Caco-2 (cell line): ENCODE results near the gene UNC45A. TPM values are rescaled to one million over a fixed set of nuclear protein-coding genes. Genes with fewer than 3 reads are reported as not detected.

Source experiments
- BruUV-seq: library from RNA; stranded (reverse); fragments of 400-500 nt; replicated peaks from 2 replicates; lab custom pipeline; 2021; lab: Mats Ljungman, UMichigan
- CTCF ChIA-PET: fragments of 300-600 bp; sonication (Branson Sonifier 250); formaldehyde crosslinking; loops from one replicate; lab custom pipeline; 2022; ENCODE audit warnings: antibody characterized with exemption; lab: Charles Lee
- POLR2A ChIA-PET: fragments of 300-600 bp; sonication (Branson Sonifier 250); formaldehyde crosslinking; loops from one replicate; lab custom pipeline; 2022; ENCODE audit warnings: antibody characterized with exemption; lab: Charles Lee
- DNase-seq, 2 experiments: peaks; one replicate each; pipeline versions ENCODE4 v3.0.0 to v3.0.0-alpha.2; 2020 to 2022
- H3K27me3 ChIP-seq: replicated peaks from 2 replicates; pipeline ENCODE4 v1.6.0; 2011; ENCODE audit warnings: low read length; ENCODE audit not compliant: control insufficient read depth, insufficient read depth
- H3K36me3 ChIP-seq: 2 replicates; pipeline ENCODE4 v1.5.1; 2011; ENCODE audit warnings: low read length; ENCODE audit not compliant: control insufficient read depth, insufficient read depth
- H3K4me1 ChIP-seq: fragments of 250-450 bp; sonication (Bioruptor Pico); 2 replicates; pipeline ENCODE4 v1.5.1; 2020; ENCODE audit warnings: mild to moderate bottlenecking
- H3K4me3 ChIP-seq: 2 replicates; pipeline ENCODE4 v1.5.1; 2011; ENCODE audit warnings: low read depth, mild to moderate bottlenecking, control low read depth, low read length
- H3K9me3 ChIP-seq: fragments of 250-450 bp; sonication (Bioruptor Pico); 2 replicates; pipeline ENCODE4 v1.5.1; 2020; ENCODE audit warnings: mild to moderate bottlenecking, moderate library complexity
- H3K27ac Mint-ChIP-seq: one replicate; pipeline ENCODE4 v1.8.0; 2022; ENCODE audit warnings: mixed read lengths; ENCODE audit not compliant: unreplicated experiment
- H3K27me3 Mint-ChIP-seq: one replicate; pipeline ENCODE4 v1.8.0; 2022; ENCODE audit warnings: mixed read lengths; ENCODE audit not compliant: insufficient read depth, unreplicated experiment
- H3K36me3 Mint-ChIP-seq: one replicate; pipeline ENCODE4 v1.8.0; 2022; ENCODE audit warnings: mild to moderate bottlenecking, mixed read lengths; ENCODE audit not compliant: insufficient read depth, unreplicated experiment
- H3K4me1 Mint-ChIP-seq: one replicate; pipeline ENCODE4 v1.8.0; 2022; ENCODE audit warnings: low read depth, mixed read lengths; ENCODE audit not compliant: unreplicated experiment
- H3K4me3 Mint-ChIP-seq: one replicate; pipeline ENCODE4 v1.8.0; 2022; ENCODE audit warnings: mild to moderate bottlenecking, moderate library complexity, mixed read lengths; ENCODE audit not compliant: unreplicated experiment
- H3K9me3 Mint-ChIP-seq: one replicate; pipeline ENCODE4 v1.8.0; 2022; ENCODE audit warnings: mixed read lengths; ENCODE audit not compliant: unreplicated experiment
- CTCF ChIP-seq, 2 experiments: fragments of 200-600 bp in 1 of 2; IDR thresholded peaks; 1 replicate in 1 of 2; 2 replicates in 1 of 2; pipeline versions ENCODE4 v1.5.1 to v1.8.0; 2011 to 2022; ENCODE audit warnings: antibody characterized with exemption in 1 of 2, control low read depth in 1 of 2, inconsistent platforms in 1 of 2, low read depth in 1 of 2, low read length in 1 of 2, mild to moderate bottlenecking in 1 of 2, moderate library complexity in 1 of 2; ENCODE audit not compliant: insufficient read depth in 1 of 2, severe bottlenecking in 1 of 2, unreplicated experiment in 1 of 2
- intact Hi-C: fragments of 100-400 bp; cut with micrococcal nuclease; formaldehyde crosslinking; loops from one replicate; pipeline ENCODE4 v1.10.0; 2022; ENCODE audit not compliant: unreplicated experiment
- total RNA-seq: library from RNA; stranded (reverse); gene quantifications from 2 replicates; pipeline ENCODE4 v1.2.3, GENCODE V29; 2022

The UNC45A gene
- total RNA-seq, 1 experiment from 2014 or later, result 62.6 TPM

GRCh38 chr15:90903733-90904536 lies 31.1 kb upstream of the UNC45A start:
- no peaks in the 10 kb centered on the region for H3K9me3 Mint-ChIP-seq
- Histone ChIP-seq H3K27me3 (no peaks in the 10 kb centered on the region), H3K4me3 (peak overlapping the region; percentile 51), H3K36me3 (no peaks in the 10 kb centered on the region; the same call in 1 of the 2 replicates), H3K9me3 (no peaks in the 10 kb centered on the region), H3K4me1 (0 out of 2 replicates have a peak, but pooled peaks cover 7% of the 10 kb centered on the region)
- ChIA-PET POLR2A (interaction anchor here (0.7 to 1.7 kb wide), 4 partner anchors 28 to 31 kb away, joined by 4 to 7 read pairs (median 6); partner anchors contain the start of genes HDDC3 and UNC45A), CTCF (interaction anchor here (0.5 to 6.0 kb wide), 8 partner anchors 22 to 250 kb away, joined by 3 to 53 read pairs (median 5); partner anchors contain the start of genes HDDC3 and UNC45A)
- no peaks in the 10 kb centered on the region for H3K4me1 Mint-ChIP-seq
- DNase-seq, result peak in 1 of 2 experiments; percentile 32
- peak overlapping the region; percentile 76 for H3K27ac Mint-ChIP-seq
- TF ChIP-seq CTCF (IDR thresholded peaks at IDR 0.05; ENCODE audit: insufficient read depth in 1 of 2, low read depth in 1 of 2, low read length in 1 of 2, severe bottlenecking in 1 of 2, unreplicated experiment in 1 of 2), result peak in 1 of 2 experiments; percentile 7
- H3K4me3 Mint-ChIP-seq, result peak overlapping the region; percentile 89
- intact Hi-C loops, result loop anchor here (5.0 kb wide), 1 partner anchor 368 kb away; no protein-coding TSS in a partner anchor
- BruUV-seq, result TSS peak; percentile 30
- H3K36me3 Mint-ChIP-seq, result peaks cover 11% of the 10 kb centered on the region
- H3K27me3 Mint-ChIP-seq, result no peaks in the 10 kb centered on the region

GRCh38 chr15:90904746-90905145 lies 30.3 kb upstream of the UNC45A start:
- no peak overlapping the region for H3K4me3 Mint-ChIP-seq
- H3K4me3 ChIP-seq, result no peak overlapping the region
- no peak overlapping the region for H3K27ac Mint-ChIP-seq
- no peaks in the 10 kb centered on the region for H3K9me3 Mint-ChIP-seq
- ChIA-PET CTCF (interaction anchor here (0.5 to 6.0 kb wide), 4 partner anchors 24 to 206 kb away, joined by 3 to 53 read pairs (median 14); partner anchors contain the start of genes HDDC3 and UNC45A), POLR2A (interaction anchor here (1.2 kb wide), 1 partner anchor 25 kb away, joined by 3 read pairs; no protein-coding TSS in a partner anchor)
- peaks cover 11% of the 10 kb centered on the region for H3K36me3 Mint-ChIP-seq
- no peaks in the 10 kb centered on the region for H3K9me3 ChIP-seq
- no peaks in the 10 kb centered on the region; the same call in 1 of the 2 replicates for H3K36me3 ChIP-seq
- 0 out of 2 replicates have a peak, but pooled peaks cover 7% of the 10 kb centered on the region for H3K4me1 ChIP-seq
- no TSS peak for BruUV-seq
- no peaks in the 10 kb centered on the region for H3K4me1 Mint-ChIP-seq
- no peaks in the 10 kb centered on the region for H3K27me3 Mint-ChIP-seq
- intact Hi-C loops, result loop anchor here (5.0 kb wide), 1 partner anchor 368 kb away; no protein-coding TSS in a partner anchor
- H3K27me3 ChIP-seq, result no peaks in the 10 kb centered on the region
- no peak for DNase-seq
- no peak for TF ChIP-seq CTCF (IDR thresholded peaks at IDR 0.05; ENCODE audit: insufficient read depth in 1 of 2, low read depth in 1 of 2, low read length in 1 of 2, severe bottlenecking in 1 of 2, unreplicated experiment in 1 of 2)
